Measurements from ENCODE around the gene HACD2.
"Not testable (repeated sequence)": the region's sequence is repeated elsewhere in the genome, so short reads cannot be mapped to it uniquely, and the experiment has no call there.

HACD2 gene, protein sequence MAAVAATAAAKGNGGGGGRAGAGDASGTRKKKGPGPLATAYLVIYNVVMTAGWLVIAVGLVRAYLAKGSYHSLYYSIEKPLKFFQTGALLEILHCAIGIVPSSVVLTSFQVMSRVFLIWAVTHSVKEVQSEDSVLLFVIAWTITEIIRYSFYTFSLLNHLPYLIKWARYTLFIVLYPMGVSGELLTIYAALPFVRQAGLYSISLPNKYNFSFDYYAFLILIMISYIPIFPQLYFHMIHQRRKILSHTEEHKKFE

DNA sequence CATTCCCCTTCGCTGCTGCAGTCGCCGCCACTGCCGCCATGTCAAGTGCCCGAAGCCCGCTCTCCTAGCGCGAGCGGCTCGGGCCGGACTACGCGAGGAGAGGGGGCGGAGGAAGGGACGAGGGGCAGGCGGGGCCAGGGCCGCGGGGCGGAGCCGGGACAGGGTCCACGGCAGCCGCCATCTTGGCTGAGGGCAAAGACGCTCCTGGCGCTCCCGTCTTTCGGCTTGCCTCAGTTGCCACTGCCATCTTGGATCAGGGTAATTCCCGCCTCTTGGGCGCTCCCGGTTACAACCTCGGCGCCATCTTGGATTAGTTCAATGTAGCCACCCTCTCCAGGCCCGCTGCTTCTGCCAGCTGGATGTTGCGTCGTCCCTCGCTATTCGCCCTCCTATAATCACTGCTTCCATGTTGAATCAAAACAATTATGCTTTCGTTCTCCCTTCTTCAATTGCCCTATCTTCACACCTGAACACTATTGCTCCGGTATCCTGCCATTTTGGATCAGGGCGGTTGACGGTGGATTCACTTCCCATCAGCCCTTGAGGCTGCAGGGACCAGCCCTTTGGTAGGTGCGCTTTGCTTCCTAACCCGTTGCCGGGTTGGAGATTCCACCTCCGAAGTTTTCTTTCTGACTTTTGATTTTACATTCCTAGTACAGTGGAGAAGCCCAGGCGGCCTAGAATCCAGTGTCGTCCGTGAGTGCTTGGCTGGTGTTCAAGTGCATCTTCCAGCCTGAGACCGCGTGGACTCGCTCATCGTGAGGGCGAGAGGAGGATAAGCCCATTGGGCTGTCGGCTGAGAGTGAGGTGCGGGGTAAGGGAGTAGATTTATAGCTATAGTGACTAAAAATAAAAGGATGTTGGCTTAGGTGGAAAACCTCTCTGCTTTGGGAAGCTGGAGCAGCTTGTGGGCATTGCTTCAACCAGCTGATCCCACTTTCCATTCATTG, at the start of gene HACD2:
TSS of gene HACD2 (minus strand) at position 66 of the 950 bp plus-strand sequence. CDS start at position 40, 26 bp downstream.
- peak; percentile 98 for DNase-seq (ENCODE audit: low spot score)

DNA sequence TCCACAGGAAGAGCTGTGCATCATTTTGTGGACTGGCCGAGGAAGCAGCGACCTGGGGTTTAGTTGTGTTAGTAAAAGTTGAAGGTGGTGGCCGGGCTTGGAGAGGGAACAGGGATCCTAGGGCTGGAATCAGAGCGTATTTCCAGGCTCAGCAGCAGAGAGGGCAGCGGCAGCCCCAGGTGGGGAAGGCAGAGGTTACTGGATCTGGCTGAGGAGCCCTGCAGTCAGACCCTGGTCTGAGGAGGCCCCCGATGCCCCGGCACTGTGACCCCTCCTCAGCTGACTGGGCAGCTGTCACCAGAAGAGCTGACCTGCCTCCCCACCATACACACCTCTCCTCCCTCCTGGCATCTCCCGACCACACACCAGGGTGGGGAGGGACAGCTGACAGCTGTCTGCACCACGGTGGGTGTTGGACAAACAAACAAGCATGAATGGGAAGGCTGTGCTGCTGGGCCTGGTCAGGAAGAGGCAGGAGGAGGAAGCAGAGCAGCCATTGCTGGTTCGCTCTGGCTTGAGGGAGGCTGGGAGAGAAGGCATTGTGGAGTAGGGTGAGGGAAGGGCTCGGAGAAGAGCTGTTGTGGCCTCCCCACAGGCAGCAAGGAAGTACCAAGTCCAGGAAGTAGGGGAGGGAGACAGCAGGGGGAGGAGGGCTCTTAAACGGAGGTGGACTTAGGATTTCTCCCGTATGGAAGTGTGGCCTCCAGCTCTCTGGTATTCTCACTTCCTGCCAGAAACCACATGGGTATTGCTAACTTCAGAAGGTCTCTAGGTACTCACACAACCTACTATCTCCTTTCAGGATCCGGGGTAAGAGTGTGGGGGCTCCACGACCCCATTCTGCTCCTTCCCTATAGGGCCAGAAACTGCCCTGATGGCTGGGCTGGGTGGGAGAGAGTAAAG, 49.5 kb upstream of the HACD2 start:
- DNase-seq (ENCODE audit: low spot score): no peak

DNA sequence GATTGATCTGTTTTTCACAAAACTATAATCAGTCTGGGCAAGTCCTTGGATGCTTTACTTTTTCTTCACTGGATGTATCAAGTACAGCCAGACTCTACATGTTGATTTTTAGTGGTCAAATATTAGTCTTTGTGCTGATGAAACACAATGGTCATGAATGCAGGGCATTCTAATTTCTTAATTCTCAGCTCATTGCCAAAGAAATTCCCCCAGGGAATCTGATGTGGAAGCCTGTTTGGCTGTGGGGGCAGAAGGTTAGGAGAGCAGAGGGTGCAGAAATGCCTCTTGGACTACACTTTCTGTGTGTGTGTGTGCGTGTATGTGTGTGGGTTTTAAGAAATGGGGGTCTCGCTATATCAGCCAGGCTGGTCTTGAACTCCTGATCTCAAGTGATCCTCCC, 48.7 kb upstream of the HACD2 start:
- DNase-seq (ENCODE audit: low spot score): no peak

DNA sequence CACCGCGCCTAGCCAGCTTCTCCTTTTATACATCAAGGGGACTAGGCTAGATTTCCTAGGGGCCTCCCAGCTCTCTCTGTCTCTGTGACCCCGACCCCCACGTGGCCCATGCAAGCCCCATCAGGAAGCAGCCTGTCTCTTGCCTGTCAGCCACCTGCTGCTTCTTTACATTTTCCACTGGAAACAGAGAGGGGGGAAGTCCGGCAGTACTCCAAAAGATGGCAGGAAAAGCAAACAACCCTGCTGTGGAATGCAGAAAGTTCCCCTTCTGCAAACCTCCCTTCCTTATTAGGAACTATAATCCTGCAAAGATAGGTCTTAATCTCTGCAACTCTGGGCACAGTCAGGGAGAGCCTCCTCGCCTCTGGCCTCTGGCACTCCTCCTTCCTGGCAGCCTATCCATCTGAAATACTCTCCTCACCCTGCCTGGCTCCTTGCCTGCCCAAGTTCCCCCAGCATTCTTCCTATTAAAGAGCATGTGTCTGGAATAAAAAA, 47.4 kb upstream of the HACD2 start:
- no peak for DNase-seq (ENCODE audit: low spot score)

DNA sequence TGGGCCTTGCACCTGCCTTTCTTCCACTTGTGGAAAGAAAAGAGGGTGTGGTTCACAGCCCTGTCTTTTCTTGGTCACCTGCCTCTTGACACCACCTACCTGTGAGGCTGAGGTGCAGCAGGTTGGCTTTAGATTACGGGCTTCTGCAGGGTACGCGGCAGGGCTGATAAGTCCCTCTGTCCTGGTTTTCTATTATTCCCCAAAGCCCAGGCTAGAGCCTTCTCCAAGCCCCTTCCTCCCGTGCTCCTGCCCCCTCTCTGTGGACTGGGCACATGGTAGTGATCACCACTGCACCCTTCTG, 44.8 kb upstream of the HACD2 start:
- DNase-seq (ENCODE audit: low spot score): no peak

DNA sequence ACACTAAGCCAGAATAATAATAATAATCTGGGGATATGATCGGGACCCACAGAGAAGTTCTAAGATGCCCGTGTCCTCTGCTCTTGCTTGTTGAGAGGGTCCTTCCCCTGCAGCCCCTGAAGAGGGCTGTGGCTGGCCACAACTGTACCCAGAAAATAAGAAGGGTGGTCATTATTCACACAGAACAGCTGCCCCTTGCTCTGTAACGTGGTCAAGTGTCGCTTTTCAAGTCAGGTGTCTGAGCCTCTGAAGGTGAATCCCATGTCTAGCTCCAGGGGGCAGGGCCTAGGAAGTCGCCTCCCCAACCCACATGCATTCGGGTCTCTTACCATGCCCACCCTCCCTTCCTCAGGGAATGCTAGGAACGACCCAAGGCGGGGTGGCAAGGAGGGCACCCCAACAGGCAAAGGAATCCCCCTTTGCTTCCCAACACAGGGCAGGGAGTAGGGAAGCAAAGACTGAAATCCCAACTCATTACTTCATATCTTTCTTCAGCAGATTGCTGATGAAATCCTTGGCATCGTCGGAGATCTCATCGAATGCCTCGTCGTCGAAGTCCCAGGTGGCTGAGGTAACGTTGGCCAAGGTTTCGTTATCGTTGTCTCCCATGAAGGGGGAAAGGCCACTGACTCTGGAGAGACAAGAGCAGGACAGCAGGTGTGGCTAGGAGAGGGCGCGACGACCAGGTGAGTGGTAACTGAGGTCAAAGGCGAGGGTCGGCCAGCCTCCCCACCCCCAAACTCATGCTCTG, 44.3 kb upstream of the HACD2 start:
- no peak for DNase-seq (ENCODE audit: low spot score)

DNA sequence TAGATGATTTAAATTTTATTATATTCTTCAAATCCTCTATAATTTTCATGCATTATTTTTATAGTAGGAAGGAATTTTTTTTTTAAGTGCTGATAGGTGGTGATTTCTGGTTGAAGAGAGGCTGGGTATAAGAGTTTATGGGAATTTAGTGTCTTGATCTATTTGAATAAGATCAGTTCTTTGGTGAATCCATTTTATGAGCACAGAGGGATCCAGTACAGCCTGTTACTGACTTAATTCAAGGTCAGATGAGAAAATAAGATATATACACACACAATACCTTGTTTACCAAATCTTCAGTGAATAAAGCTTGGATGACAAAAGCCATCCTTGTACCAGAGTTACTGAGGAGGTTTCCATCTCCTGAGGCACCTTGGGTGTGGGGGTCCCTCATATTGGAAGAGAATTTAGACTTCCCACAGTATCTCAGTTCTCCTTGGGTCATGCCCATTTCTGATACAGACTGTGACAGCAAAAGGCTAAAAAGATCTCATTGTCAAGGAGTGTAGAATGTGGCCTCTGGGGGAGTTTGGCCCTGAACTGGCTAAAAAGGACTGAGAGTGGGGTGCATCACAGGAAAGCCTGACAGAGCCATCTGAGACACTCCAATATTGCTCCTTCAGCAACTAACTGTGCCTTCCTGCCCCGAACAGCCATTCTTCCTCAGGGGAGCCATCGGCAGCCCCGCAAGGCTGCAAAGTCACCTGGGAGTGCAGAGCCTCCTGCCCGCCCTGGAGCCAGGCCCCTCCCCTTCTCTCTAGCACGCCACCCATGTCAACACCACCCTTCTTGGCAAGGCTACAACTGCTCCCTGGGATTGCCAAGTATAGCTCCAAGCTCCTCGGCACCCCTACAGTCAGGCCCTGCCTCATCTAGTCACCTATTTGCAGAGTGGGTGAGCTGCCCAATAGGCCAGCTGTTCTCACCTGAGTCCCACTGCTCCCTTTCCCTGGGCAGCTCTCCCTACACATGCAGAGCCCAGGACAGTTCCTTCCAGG, 43.1 kb upstream of the HACD2 start:
- DNase-seq (ENCODE audit: low spot score): no peak

DNA sequence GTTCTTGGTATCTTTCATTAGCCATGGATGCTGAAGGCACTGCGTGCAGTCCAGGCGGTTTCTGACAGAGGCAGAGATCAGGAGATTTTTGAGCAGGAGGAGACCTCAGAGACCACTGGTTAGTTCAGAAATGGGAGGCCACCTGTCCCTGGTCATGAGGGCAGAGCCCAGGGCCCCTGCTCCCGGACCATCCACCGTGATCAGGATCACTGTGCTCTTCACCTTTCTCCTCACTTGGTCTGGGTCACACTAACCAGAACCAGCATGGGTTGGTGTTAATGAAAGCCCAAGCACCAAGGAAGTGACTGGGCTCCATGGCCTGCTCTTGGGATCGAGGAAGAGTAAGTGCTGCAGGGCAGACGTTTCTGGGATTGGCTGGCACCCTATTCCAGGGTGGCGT, 42.0 kb upstream of the HACD2 start:
- no peak for DNase-seq (ENCODE audit: low spot score)

DNA sequence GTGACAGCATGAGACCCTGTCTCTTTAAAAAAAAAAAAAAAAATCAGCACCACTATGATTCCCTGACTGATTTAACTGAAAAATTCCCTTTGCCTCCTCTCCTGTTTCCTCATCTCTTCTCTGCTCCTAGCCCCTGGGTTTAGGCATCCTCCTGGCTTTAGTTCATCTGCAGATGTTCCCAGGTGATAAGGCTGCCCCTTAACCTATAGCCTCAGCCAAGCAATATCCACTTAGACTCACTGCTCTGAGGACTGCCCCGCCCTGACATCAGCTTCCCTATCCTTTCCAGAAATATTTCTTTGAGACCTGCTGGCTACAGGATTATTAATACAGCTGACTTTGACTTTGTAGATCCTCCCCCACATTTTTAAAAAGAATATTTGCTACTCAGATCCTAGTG, 39.4 kb upstream of the HACD2 start:
- no peak for DNase-seq (ENCODE audit: low spot score)

DNA sequence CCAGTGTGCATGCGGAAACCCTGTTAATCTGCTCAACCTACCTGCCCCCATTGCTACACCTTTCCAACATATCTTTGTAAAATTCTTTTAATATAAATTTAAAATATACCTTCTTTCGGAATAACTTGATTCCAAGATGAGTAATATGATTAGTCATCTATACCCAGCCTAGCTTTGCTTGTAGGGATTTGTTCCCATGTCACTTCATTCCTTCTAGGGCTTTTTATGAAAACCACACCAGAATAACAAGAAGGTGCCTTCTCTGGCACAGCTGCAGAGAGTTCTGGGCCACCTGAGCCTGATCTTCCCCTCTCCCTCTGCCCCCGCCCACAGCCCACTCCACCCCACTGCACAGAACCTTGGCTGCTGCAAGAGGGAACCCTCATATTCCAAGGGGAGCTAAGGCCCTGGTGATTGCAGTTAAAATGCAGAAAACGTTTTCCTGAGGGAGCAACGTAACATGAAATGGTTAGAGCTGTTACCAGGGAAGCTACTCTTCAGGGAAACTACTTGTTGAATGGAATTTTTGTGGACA, 38.6 kb upstream of the HACD2 start:
- DNase-seq (ENCODE audit: low spot score): no peak

DNA sequence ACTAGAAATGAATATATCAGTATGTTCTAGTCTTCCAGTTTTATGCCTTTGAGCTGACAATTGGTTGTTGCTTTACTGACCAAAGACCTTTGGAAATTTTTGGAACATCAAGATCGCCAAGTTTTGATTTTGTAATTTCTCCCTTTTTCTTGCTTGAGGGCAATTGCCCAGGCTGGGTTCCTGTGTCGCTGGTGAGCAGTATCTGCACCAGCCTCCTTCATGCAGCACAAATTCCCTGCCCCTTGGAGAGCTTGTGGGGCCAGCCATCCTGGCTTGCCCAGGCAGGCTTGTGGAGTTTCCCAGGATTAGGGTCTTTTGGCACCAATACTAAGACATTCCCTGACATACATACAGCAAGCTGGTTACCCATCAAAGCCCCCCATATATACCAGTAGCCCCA, 37.9 kb upstream of the HACD2 start:
- no peak for DNase-seq (ENCODE audit: low spot score)

DNA sequence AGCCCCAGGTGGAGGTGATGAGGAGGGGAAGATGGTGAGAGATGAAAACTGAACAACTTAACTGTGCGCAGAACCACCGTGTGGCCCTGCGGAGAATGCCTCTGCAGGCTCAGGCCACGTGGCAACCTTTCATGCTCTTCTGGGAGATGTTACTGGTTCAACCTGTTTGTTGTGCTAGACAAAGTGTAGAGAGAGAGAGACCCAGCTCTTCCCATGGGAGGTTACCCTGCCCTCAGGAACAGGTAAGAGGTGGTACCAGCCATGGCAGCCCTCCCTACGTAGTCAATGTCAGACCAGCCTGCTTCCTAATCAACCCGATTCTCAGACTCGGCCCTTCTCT, 37.0 kb upstream of the HACD2 start:
- DNase-seq (ENCODE audit: low spot score): no peak

DNA sequence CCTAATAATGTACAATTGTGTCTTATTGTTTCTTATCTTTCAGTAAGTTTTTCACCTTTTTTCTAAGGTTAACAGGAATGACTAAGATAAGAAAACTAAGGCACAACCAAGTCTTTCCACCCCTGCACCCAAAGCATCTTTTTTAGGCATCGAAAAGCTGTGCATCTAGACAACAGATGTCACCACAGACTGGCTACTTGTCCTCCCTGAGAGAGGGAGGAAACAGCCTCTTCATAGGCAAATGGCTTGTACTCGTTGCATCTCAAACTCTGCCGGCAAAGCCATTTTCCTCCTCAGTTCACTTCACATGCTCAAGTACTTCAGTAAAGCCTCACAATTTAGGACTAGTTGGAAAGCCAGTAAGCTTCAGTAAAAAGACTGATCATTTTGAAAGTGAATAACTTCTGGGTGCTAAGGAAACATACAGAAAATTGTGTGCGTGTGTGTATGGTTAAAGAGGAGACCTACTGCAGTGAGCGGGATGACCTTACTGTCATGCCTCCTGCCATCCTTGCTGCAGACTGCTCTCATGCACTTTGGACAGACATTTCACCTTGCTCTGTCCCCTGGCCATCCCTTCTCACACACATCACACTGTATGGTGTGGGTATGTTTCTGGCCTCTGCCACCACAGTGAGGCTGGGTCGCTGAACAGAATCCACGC, 36.5 kb upstream of the HACD2 start:
- DNase-seq (ENCODE audit: low spot score): no peak

DNA sequence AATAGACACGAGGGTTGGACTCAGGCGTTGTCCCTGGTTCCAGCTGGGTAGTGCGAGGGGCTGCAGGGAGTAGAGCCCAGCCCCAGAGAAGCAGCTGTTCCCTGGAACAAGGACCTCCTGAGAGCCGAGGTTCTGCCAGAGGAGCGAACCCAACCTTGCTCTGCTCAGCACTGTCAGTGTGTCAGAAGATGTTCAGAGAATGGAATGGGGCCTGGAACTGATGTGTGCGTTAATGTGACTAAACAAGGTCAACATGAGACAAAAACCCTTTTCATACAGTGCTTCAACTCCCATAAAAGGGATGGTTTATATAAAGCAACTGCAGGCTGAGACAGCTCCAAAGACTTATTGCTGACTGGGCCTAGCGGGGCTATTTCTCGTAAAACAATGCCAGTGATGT, 35.5 kb upstream of the HACD2 start:
- DNase-seq (ENCODE audit: low spot score): no peak

DNA sequence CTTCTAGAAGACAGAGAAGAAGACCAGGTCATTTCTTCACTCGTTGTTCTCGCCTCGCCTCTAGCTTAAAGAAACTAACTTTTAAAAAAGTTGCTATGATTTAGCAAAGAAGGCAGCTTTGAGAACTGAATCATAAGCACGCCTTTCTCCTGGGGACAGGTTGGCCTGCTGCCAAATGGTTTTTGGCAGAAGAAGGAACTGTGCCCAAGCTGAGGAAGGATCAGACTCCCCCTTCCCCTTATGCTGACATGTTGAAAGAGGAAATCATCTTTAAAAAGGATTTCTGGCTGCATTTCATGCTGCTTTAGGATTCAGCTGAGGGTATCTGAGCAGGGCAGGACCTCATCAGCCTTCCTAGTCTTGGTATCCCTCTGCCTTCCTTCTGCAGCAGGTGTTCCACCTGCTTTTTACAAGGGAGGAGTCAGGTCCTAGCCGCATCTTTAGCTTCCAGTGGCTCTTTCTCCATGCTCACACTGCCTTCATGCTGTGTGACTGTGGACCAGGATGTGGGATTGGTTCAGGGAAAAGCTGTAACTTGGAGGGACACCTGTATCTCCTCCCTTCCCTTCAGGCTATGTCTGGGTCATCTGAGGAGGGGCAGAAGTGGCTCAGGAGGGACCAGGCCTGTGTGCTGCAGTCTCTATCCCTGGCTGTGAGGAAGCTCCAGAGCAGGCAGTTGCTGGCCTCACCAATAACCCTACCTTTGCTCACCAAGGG, 34.1 kb upstream of the HACD2 start:
- DNase-seq (ENCODE audit: low spot score): peak; percentile 52

DNA sequence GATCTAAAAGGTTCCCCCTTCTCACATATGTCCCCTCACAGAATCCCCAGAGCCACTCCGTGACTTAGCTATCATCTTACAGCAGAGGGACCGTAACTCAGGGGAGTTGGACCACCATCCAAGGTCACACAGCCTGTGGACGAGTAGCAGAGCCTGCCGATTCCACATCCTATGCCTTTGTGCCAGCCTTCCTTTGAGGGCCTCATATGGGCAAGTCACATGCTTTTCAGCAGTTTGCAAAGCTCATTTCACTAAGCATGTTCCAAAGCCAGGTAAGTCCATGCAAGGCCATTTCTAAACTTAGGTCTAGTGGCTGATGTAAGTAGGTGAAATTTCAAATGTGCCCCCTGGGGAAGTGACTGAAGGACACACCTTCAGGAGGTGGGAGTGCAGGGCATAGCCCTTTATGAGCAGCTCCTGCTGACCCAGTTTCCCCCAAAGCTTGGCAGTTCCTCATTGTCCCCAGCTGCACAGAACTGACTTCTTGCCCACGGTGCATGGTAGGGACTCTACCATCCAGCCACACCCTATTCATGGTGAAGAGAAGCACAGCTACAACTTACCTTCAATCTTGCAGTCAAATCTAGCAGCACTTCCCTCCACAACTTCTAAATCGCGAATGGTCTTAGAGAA, 33.3 kb upstream of the HACD2 start:
- no peak for DNase-seq (ENCODE audit: low spot score)

DNA sequence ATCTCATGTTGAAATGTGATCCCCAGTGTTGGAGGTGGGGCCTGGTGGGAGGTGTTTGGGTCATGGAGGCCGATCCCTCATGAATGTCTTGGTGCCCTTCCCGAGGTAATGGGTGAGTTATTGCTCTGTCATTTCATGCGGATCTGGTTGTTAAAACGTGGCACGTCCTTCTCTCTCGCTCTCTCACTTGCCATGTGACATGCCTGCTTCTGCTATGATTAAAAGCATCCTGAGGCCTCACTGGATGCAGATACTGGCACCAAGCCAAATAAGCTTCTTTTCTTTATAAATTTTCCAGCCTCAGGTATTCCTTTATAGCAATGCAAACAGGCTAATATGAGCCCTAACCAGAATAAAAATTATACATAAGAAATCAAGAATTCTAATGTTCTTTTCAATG, 31.7 kb upstream of the HACD2 start:
- DNase-seq (ENCODE audit: low spot score): no peak

DNA sequence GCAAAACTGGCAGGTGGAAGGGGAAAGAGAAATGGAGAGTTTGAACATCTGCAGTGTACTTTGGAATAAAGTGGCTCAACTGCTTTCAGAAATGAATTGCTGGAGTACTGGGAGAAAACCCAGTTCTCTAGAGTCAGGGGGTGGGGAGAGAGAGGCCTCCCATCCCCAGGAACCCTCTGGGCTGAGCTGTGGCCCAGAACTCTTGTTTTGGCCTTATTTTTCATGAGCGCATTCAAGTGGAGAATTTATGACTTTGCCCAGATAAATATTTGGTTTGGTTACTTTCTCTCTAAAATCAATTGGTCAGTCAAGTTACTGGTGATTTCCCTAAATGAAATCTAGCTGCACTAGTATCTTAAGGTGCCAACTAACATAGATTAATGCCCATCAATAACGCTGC, 28.7 kb upstream of the HACD2 start:
- DNase-seq (ENCODE audit: low spot score): no peak

DNA sequence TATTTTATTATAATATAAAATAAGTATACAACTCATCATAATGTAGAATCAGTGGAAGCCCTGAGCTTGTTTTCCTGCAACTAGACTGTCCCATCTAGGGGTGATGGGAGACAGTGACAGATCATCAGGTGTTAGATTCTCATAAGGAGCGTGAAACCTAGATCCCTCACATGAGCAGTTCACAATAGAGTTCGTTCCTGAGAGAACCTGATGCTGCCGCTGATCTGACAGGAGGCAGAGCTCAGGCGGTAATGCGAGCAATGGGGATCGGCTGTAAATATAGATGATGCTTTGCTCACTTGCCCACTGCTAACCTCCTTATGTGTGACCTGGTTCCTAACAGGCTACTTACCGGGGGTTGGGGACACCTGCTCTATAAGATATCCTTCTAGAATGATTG, 26.8 kb upstream of the HACD2 start:
- DNase-seq (ENCODE audit: low spot score): not testable (repeated sequence)

Measured in kidney tubule cell (primary cell).